Chondrocyte (in vitro differentiated cells): ENCODE data around the gene PCSK7. TPM values are rescaled to one million over a fixed set of nuclear protein-coding genes. Genes with fewer than 3 reads are reported as not detected.

Experiments used
- DNase-seq: peaks from one replicate; pipeline ENCODE4 v3.0.0; 2021; ENCODE audit warnings: mixed read lengths, low spot score
- H3K27ac Mint-ChIP-seq: one replicate; pipeline ENCODE4 v1.8.0; 2021; ENCODE audit warnings: mild to moderate bottlenecking, moderate library complexity, mixed read lengths; ENCODE audit not compliant: unreplicated experiment
- H3K27me3 Mint-ChIP-seq: 2 replicates; pipeline ENCODE4 v1.8.0; 2021; ENCODE audit warnings: low read depth, mixed read lengths
- H3K36me3 Mint-ChIP-seq: 2 replicates; pipeline ENCODE4 v1.8.0; 2021; ENCODE audit warnings: low read depth, mixed read lengths
- H3K4me1 Mint-ChIP-seq: 2 replicates; pipeline ENCODE4 v1.8.0; 2021; ENCODE audit warnings: low read depth, mild to moderate bottlenecking, mixed read lengths
- H3K4me3 Mint-ChIP-seq: one replicate; pipeline ENCODE4 v1.8.0; 2021; ENCODE audit warnings: mild to moderate bottlenecking, moderate library complexity, mixed read lengths; ENCODE audit not compliant: unreplicated experiment
- H3K9me3 Mint-ChIP-seq: 2 replicates; pipeline ENCODE4 v1.8.0; 2021; ENCODE audit warnings: low read depth, mixed read lengths
- CTCF ChIP-seq: fragments of 200-600 bp; sonication (generic); IDR thresholded peaks from 2 replicates; pipeline ENCODE4 v1.5.0; 2021; ENCODE audit warnings: antibody characterized with exemption, mild to moderate bottlenecking, moderate library complexity
- total RNA-seq: library from RNA; stranded (reverse); gene quantifications from 3 replicates; pipeline ENCODE4 v1.2.1, GENCODE V29; 2021

The PCSK7 gene
- total RNA-seq, 1 donor from 2014 or later, result 43.0 TPM

DNA sequence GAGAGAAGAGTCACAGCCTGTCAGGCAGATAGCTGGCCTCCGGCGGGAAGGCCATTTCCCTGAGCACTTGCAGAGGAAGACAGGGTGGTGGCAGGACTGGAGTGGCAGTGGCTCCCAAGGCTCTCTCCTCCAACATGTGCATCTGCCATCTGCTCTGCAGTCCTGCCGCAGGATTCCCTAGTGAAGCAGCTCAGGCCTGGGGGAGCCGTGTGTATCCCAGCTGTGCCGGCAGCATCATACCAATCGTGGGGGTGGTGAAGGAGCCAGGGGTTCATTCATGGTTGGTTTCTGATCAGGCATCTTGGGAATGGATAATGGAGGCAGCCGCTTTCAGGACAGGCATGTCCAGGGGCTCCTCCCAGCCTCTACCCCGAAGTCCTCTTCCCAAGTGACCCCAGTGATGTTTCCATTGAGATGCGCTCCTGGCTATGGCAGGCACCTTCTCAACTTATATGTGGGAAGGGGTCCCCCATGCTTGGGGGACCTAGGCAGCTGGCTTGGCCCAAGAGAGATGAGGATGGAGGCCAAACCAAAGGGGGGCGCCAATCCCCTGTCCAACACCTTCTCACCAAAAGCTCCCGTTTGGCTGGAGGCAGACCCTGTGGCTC lies 26.6 kb downstream of the PCSK7 start:
- peaks cover 42% of the 10 kb centered on the region for H3K36me3 Mint-ChIP-seq
- TF ChIP-seq CTCF, result no peak
- H3K27ac Mint-ChIP-seq, result peak overlapping the region; percentile 95
- peak overlapping the region; percentile 3 for H3K4me3 Mint-ChIP-seq
- H3K9me3 Mint-ChIP-seq, result no peaks in the 10 kb centered on the region
- DNase-seq, result no peak
- no peaks in the 10 kb centered on the region for H3K27me3 Mint-ChIP-seq
- peaks cover 51% of the 10 kb centered on the region for H3K4me1 Mint-ChIP-seq

- no peak for DNase-seq
- no peaks in the 10 kb centered on the region for H3K27me3 Mint-ChIP-seq
- H3K4me1 Mint-ChIP-seq, result peaks cover 56% of the 10 kb centered on the region
- H3K9me3 Mint-ChIP-seq, result no peaks in the 10 kb centered on the region
- H3K36me3 Mint-ChIP-seq, result peaks cover 46% of the 10 kb centered on the region
- H3K4me3 Mint-ChIP-seq, result peak overlapping the region; percentile 93
- H3K27ac Mint-ChIP-seq, result peak overlapping the region; percentile 95
- TF ChIP-seq CTCF, result no peak
These were observed 27.4 kb downstream of the PCSK7 start for GRCh38 chr11:117204283-117205080.

DNA sequence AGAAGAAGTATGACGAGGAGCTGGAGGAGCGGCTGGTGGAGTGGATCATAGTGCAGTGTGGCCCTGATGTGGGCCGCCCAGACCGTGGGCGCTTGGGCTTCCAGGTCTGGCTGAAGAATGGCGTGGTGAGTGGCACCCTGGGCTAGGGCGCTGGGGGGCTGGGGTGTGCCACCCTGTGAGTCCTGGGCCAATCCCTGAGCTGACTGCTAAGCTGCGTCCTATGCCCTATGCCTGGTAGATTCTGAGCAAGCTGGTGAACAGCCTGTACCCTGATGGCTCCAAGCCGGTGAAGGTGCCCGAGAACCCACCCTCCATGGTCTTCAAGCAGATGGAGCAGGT lies 28.8 kb downstream of the PCSK7 start:
- Mint-ChIP-seq H3K27ac (peak overlapping the region; percentile 95), H3K4me1 (peaks cover 67% of the 10 kb centered on the region)

GRCh38 chr11:117202386-117203068 lies 29.3 kb downstream of the PCSK7 start:
- DNase-seq, result no peak
- TF ChIP-seq CTCF, result no peak
- H3K27me3 Mint-ChIP-seq, result no peaks in the 10 kb centered on the region
- H3K9me3 Mint-ChIP-seq, result no peaks in the 10 kb centered on the region
- H3K36me3 Mint-ChIP-seq, result peaks cover 49% of the 10 kb centered on the region
- H3K4me3 Mint-ChIP-seq, result peak overlapping the region; percentile 93
- H3K27ac Mint-ChIP-seq, result peak overlapping the region; percentile 95
- peaks cover 72% of the 10 kb centered on the region for H3K4me1 Mint-ChIP-seq

More for the DNA sequence above, 28.8 kb downstream of the PCSK7 start:
- no peak for TF ChIP-seq CTCF
- H3K9me3 Mint-ChIP-seq, result no peaks in the 10 kb centered on the region
- DNase-seq, result no peak
- peak overlapping the region; percentile 93 for H3K4me3 Mint-ChIP-seq
- no peaks in the 10 kb centered on the region for H3K27me3 Mint-ChIP-seq
- peaks cover 49% of the 10 kb centered on the region for H3K36me3 Mint-ChIP-seq

- no peak for TF ChIP-seq CTCF
- no peak for DNase-seq
- no peaks in the 10 kb centered on the region for H3K27me3 Mint-ChIP-seq
- H3K4me3 Mint-ChIP-seq, result peak overlapping the region; percentile 93
- H3K4me1 Mint-ChIP-seq, result peaks cover 76% of the 10 kb centered on the region
- peak overlapping the region; percentile 95 for H3K27ac Mint-ChIP-seq
- H3K36me3 Mint-ChIP-seq, result peaks cover 49% of the 10 kb centered on the region
- H3K9me3 Mint-ChIP-seq, result no peaks in the 10 kb centered on the region
These were observed 30.1 kb downstream of the PCSK7 start for GRCh38 chr11:117201658-117202305.
